Measurements from ENCODE around the gene AGBL4. TPM values are rescaled to one million over a fixed set of nuclear protein-coding genes. Genes with fewer than 3 reads are reported as not detected.
"Not testable (repeated sequence)": the region's sequence is repeated elsewhere in the genome, so short reads cannot be mapped to it uniquely, and the experiment has no call there.

AGBL4 gene
- total RNA-seq, 4 donors from 2014 or later = 0.13 TPM; not detected in 3

GRCh38 chr1:49294539-49294938 lies 729.2 kb downstream of the AGBL4 start:
- H3K9me3 ChIP-seq = peaks cover 0 to 12% (median 0%) of the 10 kb centered on the region in 4 donors
- intact Hi-C loops (cut with DNase I) = no loop called here
- H3K4me3 ChIP-seq = no peak overlapping the region
- no peaks in the 10 kb centered on the region for H3K4me1 ChIP-seq
- no peak for TF ChIP-seq POLR2A (IDR thresholded peaks at IDR 0.05; ENCODE audit: low read depth)
- no peak for TF ChIP-seq POLR2AphosphoS5 (IDR thresholded peaks at IDR 0.05)
- TF ChIP-seq EP300 (IDR thresholded peaks at IDR 0.05) = no peak
- TF ChIP-seq CTCF (IDR thresholded peaks at IDR 0.05) = no peak
- no peaks in the 10 kb centered on the region for H3K27me3 ChIP-seq
- no peak for DNase-seq (ENCODE audit: extremely low spot score)
- no peaks in the 10 kb centered on the region for H3K36me3 ChIP-seq
- 84% methylated on average over 2 of the region's 2 CpGs for WGBS
- H3K27ac ChIP-seq (replicated peaks in 1 of 4) = no peak overlapping the region

DNA sequence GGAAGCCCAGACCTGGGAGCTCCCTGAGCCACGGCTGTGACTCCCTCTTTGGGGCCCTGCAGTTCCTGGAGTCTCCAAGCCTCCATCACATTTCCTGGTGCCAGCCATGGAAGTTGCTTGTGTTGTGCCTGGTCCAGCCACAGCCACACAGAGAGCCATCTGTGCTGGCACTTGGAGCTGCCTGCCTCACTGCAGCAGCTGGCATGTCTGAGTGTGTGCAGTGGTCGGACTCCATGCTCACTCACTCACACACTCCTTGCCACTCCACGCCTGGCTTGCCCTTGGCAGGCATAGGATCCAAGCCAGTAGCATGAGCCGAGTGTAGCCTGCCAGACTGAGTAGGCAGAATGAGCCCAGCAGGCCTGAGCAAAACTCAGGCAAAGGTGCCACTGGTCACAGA lies 730.7 kb downstream of the AGBL4 start:
- intact Hi-C loops (cut with DNase I) = no loop called here
- peaks cover 0 to 12% (median 0%) of the 10 kb centered on the region in 4 donors for H3K9me3 ChIP-seq
- no peak overlapping the region for H3K27ac ChIP-seq (replicated peaks in 1 of 4)
- H3K4me1 ChIP-seq = no peaks in the 10 kb centered on the region
- TF ChIP-seq POLR2A (IDR thresholded peaks at IDR 0.05; ENCODE audit: low read depth) (no peak), CTCF (IDR thresholded peaks at IDR 0.05) (no peak), POLR2AphosphoS5 (IDR thresholded peaks at IDR 0.05) (no peak), EP300 (IDR thresholded peaks at IDR 0.05) (no peak)
- WGBS = 86% methylated on average over 4 of the region's 4 CpGs
- DNase-seq (ENCODE audit: extremely low spot score) = no peak
- H3K27me3 ChIP-seq = no peaks in the 10 kb centered on the region
- no peaks in the 10 kb centered on the region for H3K36me3 ChIP-seq
- H3K4me3 ChIP-seq = no peak overlapping the region

DNA sequence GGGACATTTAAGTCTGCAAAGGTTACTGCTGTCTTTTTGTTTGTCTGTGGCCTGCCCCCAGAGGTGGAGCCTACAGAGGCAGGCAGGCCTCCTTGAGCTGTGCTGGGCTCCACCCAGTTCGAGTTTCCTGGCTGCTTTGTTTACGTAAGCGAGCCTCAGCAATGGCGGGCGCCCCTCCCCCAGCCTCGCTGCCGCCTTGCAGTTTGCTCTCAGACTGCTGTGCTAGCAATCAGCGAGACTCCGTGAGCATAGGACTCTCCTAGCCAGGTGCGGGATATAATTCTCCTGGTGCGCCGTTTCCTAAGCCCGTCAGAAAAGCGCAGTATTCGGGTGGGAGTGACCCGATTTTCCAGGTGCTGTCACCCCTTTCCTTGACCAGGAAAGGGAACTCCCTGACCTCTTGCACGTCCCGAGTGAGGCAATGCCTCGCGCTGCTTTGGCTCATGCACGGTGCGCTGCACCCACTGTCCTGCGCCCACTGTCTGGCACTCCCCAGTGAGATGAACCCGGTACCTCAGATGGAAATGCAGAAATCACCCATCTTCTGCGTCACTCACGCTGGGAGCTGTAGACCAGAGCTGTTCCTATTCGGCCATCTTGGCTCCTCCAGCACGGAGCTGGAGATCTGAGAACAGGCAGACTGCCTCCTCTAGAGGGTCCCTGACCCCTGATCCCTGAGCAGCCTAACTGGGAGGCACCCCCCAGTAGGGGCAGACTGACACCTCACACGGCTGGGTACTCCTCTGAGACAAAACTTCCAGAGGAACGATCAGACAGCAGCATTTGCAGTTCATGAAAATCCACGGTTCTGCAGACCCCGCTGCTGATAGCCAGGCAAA lies 766.3 kb downstream of the AGBL4 start:
- DNase-seq (ENCODE audit: extremely low spot score); H3K36me3 ChIP-seq; H3K27me3 ChIP-seq; H3K27ac ChIP-seq (replicated peaks in 1 of 4); H3K4me3 ChIP-seq; intact Hi-C loops (cut with DNase I); H3K4me1 ChIP-seq: not testable (repeated sequence)
- peaks cover 0 to 14% (median 8%) of the 10 kb centered on the region in 4 donors for H3K9me3 ChIP-seq
- WGBS = 82% methylated on average over 16 of the region's 32 CpGs

DNA sequence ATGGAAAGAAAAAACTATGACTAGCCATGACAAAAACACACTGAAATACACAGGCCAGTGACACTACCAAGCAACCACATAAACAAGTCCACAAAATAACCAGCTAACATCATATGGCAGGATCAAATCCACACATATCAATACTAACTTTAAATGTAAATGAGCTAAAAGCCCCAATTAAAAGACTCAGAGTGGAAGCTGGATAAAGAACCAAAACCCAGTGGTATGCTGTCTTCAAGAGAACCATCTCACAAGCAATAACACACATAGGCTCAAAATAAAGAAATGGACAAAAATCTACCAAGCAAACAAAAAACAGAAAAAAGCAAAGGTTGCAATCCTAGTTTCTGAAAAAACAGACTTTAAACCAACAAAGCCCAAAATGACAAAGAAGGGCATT lies 770.8 kb downstream of the AGBL4 start:
- no peak for DNase-seq (ENCODE audit: extremely low spot score)
- TF ChIP-seq EP300 (IDR thresholded peaks at IDR 0.05) (no peak), CTCF (IDR thresholded peaks at IDR 0.05) (no peak), POLR2A (IDR thresholded peaks at IDR 0.05; ENCODE audit: low read depth) (no peak), POLR2AphosphoS5 (IDR thresholded peaks at IDR 0.05) (no peak)
- H3K27ac ChIP-seq (replicated peaks in 1 of 4) = no peak overlapping the region
- no peaks in the 10 kb centered on the region for H3K36me3 ChIP-seq
- intact Hi-C loops (cut with DNase I) = no loop called here
- H3K27me3 ChIP-seq = peaks cover 0 to 6% (median 0%) of the 10 kb centered on the region in 4 donors
- H3K9me3 ChIP-seq = peaks cover 0 to 15% (median 11%) of the 10 kb centered on the region in 4 donors
- no peak overlapping the region for H3K4me3 ChIP-seq
- H3K4me1 ChIP-seq = no peaks in the 10 kb centered on the region

GRCh38 chr1:49251019-49251784 lies 772.6 kb downstream of the AGBL4 start:
- Histone ChIP-seq H3K4me1 (no peaks in the 10 kb centered on the region), H3K9me3 (peaks cover 0 to 15% (median 11%) of the 10 kb centered on the region in 4 donors), H3K4me3 (no peak overlapping the region), H3K36me3 (no peaks in the 10 kb centered on the region), H3K27me3 (peaks cover 0 to 6% (median 0%) of the 10 kb centered on the region in 4 donors), H3K27ac (replicated peaks in 1 of 4) (no peak overlapping the region)
- TF ChIP-seq POLR2AphosphoS5 (IDR thresholded peaks at IDR 0.05) (no peak), EP300 (IDR thresholded peaks at IDR 0.05) (no peak), CTCF (IDR thresholded peaks at IDR 0.05) (no peak), POLR2A (IDR thresholded peaks at IDR 0.05; ENCODE audit: low read depth) (no peak)
- 84% methylated on average over 2 of the region's 2 CpGs for WGBS
- DNase-seq (ENCODE audit: extremely low spot score) = no peak
- intact Hi-C loops (cut with DNase I) = no loop called here
